GM12878 (cell line): ENCODE measurements around the gene CD2.

Experiments
- ATF7 ChIP-seq: fragments of 450-650 bp; IDR thresholded peaks from 2 replicates; pipeline ENCODE4 v1.6.1; 2016; ENCODE audit warnings: low read depth, mild to moderate bottlenecking
- EZH2 ChIP-seq: IDR thresholded peaks from 2 replicates; pipeline ENCODE4 v1.6.1; 2012; ENCODE audit warnings: low read depth, mild to moderate bottlenecking, control low read depth, inconsistent platforms, low read length, borderline replicate concordance; ENCODE audit not compliant: control insufficient read depth
- KDM1A ChIP-seq: fragments of 200-600 bp; sonication (generic); IDR thresholded peaks from 2 replicates; pipeline ENCODE4 v1.6.1; 2016; ENCODE audit warnings: borderline replicate concordance
- MLLT1 ChIP-seq: fragments of 450-650 bp; IDR thresholded peaks from 2 replicates; pipeline ENCODE4 v1.6.1; 2016; ENCODE audit warnings: mild to moderate bottlenecking
- POLR2AphosphoS5 ChIP-seq: IDR thresholded peaks from 2 replicates; pipeline ENCODE4 v1.6.1; 2011; ENCODE audit warnings: mild to moderate bottlenecking, low read length, inconsistent platforms
- REST ChIP-seq: IDR thresholded peaks from 2 replicates; pipeline ENCODE4 v1.6.1; 2012; ENCODE audit warnings: mild to moderate bottlenecking, low read depth, low read length
- SMC3 ChIP-seq: IDR thresholded peaks from 2 replicates; pipeline ENCODE4 v1.6.1; 2011; ENCODE audit warnings: low read length, improper control_type of control experiment, borderline replicate concordance
- SRF ChIP-seq, 2 experiments: IDR thresholded peaks; 2 replicates each; pipeline ENCODE4 v1.6.1; 2011; ENCODE audit warnings: low read depth in 2 of 2, low read length in 2 of 2, mild to moderate bottlenecking in 1 of 2, moderate library complexity in 1 of 2

DNA sequence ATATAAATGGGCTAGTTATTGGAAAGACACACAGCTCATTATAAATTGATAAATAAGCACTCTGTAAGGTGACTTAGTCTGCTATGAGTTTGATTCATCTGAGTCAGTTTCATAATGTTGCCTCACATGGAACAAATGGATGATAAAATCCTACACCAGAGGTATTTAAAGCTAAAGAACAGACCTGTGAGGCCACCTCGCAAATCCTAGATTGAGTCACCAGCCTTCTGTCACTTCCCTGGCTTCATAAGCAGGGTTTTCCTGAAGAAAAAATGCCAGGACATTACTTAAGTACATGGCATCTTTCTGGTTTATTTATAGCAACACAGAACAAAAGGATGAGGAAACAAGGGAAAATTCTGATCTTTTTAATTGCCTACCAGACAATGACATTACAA, 18.4 kb downstream of the CD2 start:
- TF ChIP-seq POLR2AphosphoS5: no peak
- TF ChIP-seq SRF (IDR thresholded peaks at IDR 0.05; ENCODE audit: low read depth in 2 of 2, low read length in 2 of 2): no peak
- no peak for TF ChIP-seq EZH2
- no peak for TF ChIP-seq ATF7
- TF ChIP-seq KDM1A: no peak
- no peak for TF ChIP-seq REST
- no peak for TF ChIP-seq MLLT1
- TF ChIP-seq SMC3: no peak
